Stimulated activated CD4-positive, alpha-beta T cell treated with anti-CD3 and anti-CD28 coated beads, TNF-alpha, amount 100 ng/mL, for 1 hour (primary cell): ENCODE results near the gene HMCES.

ENCODE experiments used
- DNase-seq, 3 donors: peaks; one replicate each; pipeline ENCODE4 v3.0.0-alpha.2; 2020; ENCODE audit warnings: low read depth in 3 of 3, low spot score in 1 of 3

HMCES gene

GRCh38 chr3:129278439-129278965, at the start of gene HMCES:
TSS of gene HMCES (plus strand) at chr3:129278870. CDS start at chr3:129279733, 863 bp downstream.
- peak; percentile 84 to 93 (median 90) for DNase-seq

GRCh38 chr3:129228891-129229585, 49.6 kb upstream of the HMCES start:
- no peak for DNase-seq

- DNase-seq: no peak
Measured at GRCh38 chr3:129230311-129231019, 48.2 kb upstream of the HMCES start.

- no peak for DNase-seq
Measured at GRCh38 chr3:129231331-129232119, 47.1 kb upstream of the HMCES start.

GRCh38 chr3:129233538-129233937, 45.1 kb upstream of the HMCES start:
- no peak for DNase-seq

- DNase-seq: no peak
Measured at GRCh38 chr3:129234441-129234840, 44.2 kb upstream of the HMCES start.

GRCh38 chr3:129235344-129235917, 43.2 kb upstream of the HMCES start:
- DNase-seq: no peak

GRCh38 chr3:129238945-129239705, 39.5 kb upstream of the HMCES start:
- no peak for DNase-seq

- DNase-seq: no peak
Measured at GRCh38 chr3:129239991-129240390, 38.7 kb upstream of the HMCES start.

- DNase-seq: no peak
Measured at GRCh38 chr3:129240436-129240835, 38.2 kb upstream of the HMCES start.

- no peak for DNase-seq
Measured at GRCh38 chr3:129245141-129245540, 33.5 kb upstream of the HMCES start.

GRCh38 chr3:129245641-129246306, 32.9 kb upstream of the HMCES start:
- peak; percentile 21 to 40 (median 22) for DNase-seq

- DNase-seq: no peak
Measured at GRCh38 chr3:129246636-129247035, 32.0 kb upstream of the HMCES start.

GRCh38 chr3:129248286-129248979, 30.2 kb upstream of the HMCES start:
- DNase-seq: no peak

- DNase-seq: peak; percentile 67 to 82 (median 81)
Measured at GRCh38 chr3:129249284-129250065, 29.2 kb upstream of the HMCES start, which contains the start of gene COPG1. TSS of gene COPG1 (plus strand) at chr3:129249606. CDS start at chr3:129249710, 104 bp downstream.

- DNase-seq: no peak
Measured at GRCh38 chr3:129252748-129253147, 25.9 kb upstream of the HMCES start.

GRCh38 chr3:129254536-129255230, 24.0 kb upstream of the HMCES start:
- no peak for DNase-seq

GRCh38 chr3:129256270-129256669, 22.4 kb upstream of the HMCES start:
- DNase-seq: no peak
